ENCODE results near the gene CACNA2D3. TPM values are rescaled to one million over a fixed set of nuclear protein-coding genes. Genes with fewer than 3 reads are reported as not detected.

Gene CACNA2D3
- total RNA-seq, 4 donors from 2014 or later = 0.55 to 3.4 (median 1.6) TPM

DNA sequence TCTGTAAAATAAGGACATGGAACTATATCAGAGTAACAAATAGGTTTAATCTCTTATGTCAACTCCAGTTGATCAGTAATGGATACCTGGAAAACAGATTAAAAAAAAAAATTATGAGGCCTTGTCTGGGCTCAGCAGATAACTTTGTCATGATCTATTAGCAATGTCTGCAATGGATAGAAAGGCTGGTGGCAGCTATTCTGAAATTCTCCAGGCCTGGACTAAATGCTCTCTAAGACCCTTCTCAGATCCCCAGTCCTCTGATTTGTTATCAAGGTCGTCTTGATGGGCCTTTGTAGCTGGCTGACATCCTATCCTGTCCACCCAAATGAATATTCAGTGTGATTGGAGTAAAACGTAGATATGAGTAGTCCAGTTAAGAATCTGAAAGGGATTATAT lies 791.8 kb downstream of the CACNA2D3 start:
- TF ChIP-seq EP300 (IDR thresholded peaks at IDR 0.05; ENCODE audit: low read depth) (no peak), POLR2AphosphoS5 (IDR thresholded peaks at IDR 0.05) (no peak), CTCF (IDR thresholded peaks at IDR 0.05) (no peak), POLR2A (IDR thresholded peaks at IDR 0.05) (no peak)
- no peak for DNase-seq
- no peaks in the 10 kb centered on the region for H3K27me3 ChIP-seq
- H3K9me3 ChIP-seq = no peaks in the 10 kb centered on the region
- H3K4me3 ChIP-seq = no peak overlapping the region
- no peaks in the 10 kb centered on the region for H3K36me3 ChIP-seq
- H3K27ac ChIP-seq = no peak overlapping the region
- intact Hi-C loops (cut with DNase I; ENCODE audit: low total_unique reads) = no loop called here
- H3K4me1 ChIP-seq = no peaks in the 10 kb centered on the region
- in situ Hi-C loops (cut with MboI; ENCODE audit: low pct_ligation_motif_present in 1 of 4, low pct_unique_long_range_greater_than_20kb in 1 of 4, low sequenced_read_pairs in 3 of 4) = no loop called here
- 62 to 79% methylated on average over 2 of the region's 2 CpGs for WGBS, 2 donors (ENCODE audit: low coverage in 1 of 2)

DNA sequence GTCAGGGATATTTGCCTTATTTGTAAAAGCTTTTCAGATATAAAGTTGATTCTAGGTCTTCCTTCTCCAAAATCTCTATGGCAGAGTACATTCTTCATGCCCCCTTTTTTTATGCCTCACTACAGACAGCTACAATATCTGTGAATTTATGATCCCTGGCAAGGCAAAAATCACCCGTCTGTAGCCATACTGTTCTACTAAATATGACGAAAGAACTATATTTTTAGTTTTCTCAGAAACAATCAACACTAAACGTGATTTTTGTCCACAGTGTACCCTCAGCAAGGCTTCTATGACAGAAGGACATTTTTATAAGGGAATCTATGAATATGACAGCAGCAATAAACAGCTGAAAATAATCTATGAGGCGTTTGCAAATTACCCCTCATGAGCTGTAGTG lies 792.8 kb downstream of the CACNA2D3 start:
- in situ Hi-C loops (cut with MboI; ENCODE audit: low pct_ligation_motif_present in 1 of 4, low pct_unique_long_range_greater_than_20kb in 1 of 4, low sequenced_read_pairs in 3 of 4) = no loop called here
- H3K9me3 ChIP-seq = no peaks in the 10 kb centered on the region
- intact Hi-C loops (cut with DNase I; ENCODE audit: low total_unique reads) = no loop called here
- H3K4me3 ChIP-seq = no peak overlapping the region
- no peak overlapping the region for H3K27ac ChIP-seq
- no peaks in the 10 kb centered on the region for H3K4me1 ChIP-seq
- H3K27me3 ChIP-seq = no peaks in the 10 kb centered on the region
- 38 to 47% methylated on average over 4 of the region's 4 CpGs for WGBS, 2 donors (ENCODE audit: low coverage in 1 of 2)
- TF ChIP-seq EP300 (IDR thresholded peaks at IDR 0.05; ENCODE audit: low read depth) (no peak), POLR2AphosphoS5 (IDR thresholded peaks at IDR 0.05) (no peak), POLR2A (IDR thresholded peaks at IDR 0.05) (no peak), CTCF (IDR thresholded peaks at IDR 0.05) (no peak)
- no peak for DNase-seq
- no peaks in the 10 kb centered on the region for H3K36me3 ChIP-seq

DNA sequence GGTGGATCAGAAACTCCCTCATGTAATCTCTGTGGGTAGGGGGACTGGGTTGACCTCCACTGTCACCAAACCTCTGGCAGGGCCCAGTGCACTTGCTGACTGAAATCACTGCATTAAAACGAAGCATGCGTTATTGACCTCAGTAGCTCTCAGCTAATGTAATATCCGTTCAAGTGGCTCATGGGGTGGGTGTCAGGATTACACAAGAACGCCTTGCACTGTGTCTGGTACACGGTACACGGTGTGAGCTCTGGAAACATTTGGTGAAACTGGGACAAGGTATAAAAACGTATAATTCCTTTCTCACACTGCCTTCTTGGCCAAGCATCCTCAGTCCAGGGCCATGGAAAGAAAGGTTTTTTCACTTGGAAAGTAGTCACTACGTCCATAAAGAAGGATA lies 793.6 kb downstream of the CACNA2D3 start:
- Histone ChIP-seq H3K9me3 (no peaks in the 10 kb centered on the region), H3K27me3 (no peaks in the 10 kb centered on the region), H3K4me3 (no peak overlapping the region), H3K4me1 (no peaks in the 10 kb centered on the region), H3K27ac (no peak overlapping the region), H3K36me3 (no peaks in the 10 kb centered on the region)
- no peak for DNase-seq
- in situ Hi-C loops (cut with MboI; ENCODE audit: low pct_ligation_motif_present in 1 of 4, low pct_unique_long_range_greater_than_20kb in 1 of 4, low sequenced_read_pairs in 3 of 4) (no loop called here), intact Hi-C loops (cut with DNase I; ENCODE audit: low total_unique reads) (no loop called here)
- no peak for TF ChIP-seq CTCF (IDR thresholded peaks at IDR 0.05)
- TF ChIP-seq POLR2AphosphoS5 (IDR thresholded peaks at IDR 0.05) = no peak
- no peak for TF ChIP-seq EP300 (IDR thresholded peaks at IDR 0.05; ENCODE audit: low read depth)
- no peak for TF ChIP-seq POLR2A (IDR thresholded peaks at IDR 0.05)
- WGBS, 2 donors (ENCODE audit: low coverage in 1 of 2) = 78% methylated on average over 8 of the region's 8 CpGs; no CpG with 5 or more reads in 1 of the 2 donors

DNA sequence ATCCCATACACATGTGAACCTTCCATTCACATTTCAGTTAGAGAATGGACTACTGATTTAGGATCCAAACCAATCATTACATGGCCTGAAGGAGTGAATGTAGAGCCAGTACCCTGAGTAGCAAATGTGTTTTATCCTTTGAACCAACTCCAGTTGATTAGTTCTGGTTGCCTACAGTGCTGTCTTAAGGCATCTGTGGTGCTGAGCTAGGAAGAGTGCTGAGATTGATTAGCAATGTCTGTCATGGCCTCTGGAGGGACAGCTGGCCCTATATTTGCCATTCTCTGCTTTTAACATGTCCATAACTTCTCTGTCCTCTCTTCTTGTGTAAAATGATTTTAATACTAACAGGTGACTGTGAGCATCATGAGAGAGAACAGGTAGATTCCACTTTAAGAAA lies 794.4 kb downstream of the CACNA2D3 start:
- no peaks in the 10 kb centered on the region for H3K27me3 ChIP-seq
- no peak overlapping the region for H3K4me3 ChIP-seq
- intact Hi-C loops (cut with DNase I; ENCODE audit: low total_unique reads) = no loop called here
- no peaks in the 10 kb centered on the region for H3K4me1 ChIP-seq
- H3K36me3 ChIP-seq = no peaks in the 10 kb centered on the region
- DNase-seq = no peak
- TF ChIP-seq CTCF (IDR thresholded peaks at IDR 0.05) (no peak), POLR2AphosphoS5 (IDR thresholded peaks at IDR 0.05) (no peak), POLR2A (IDR thresholded peaks at IDR 0.05) (no peak), EP300 (IDR thresholded peaks at IDR 0.05; ENCODE audit: low read depth) (no peak)
- no peaks in the 10 kb centered on the region for H3K9me3 ChIP-seq
- in situ Hi-C loops (cut with MboI; ENCODE audit: low pct_ligation_motif_present in 1 of 4, low pct_unique_long_range_greater_than_20kb in 1 of 4, low sequenced_read_pairs in 3 of 4) = no loop called here
- no peak overlapping the region for H3K27ac ChIP-seq

All from transverse colon (tissue), 4 donors.